ENCODE measurements around the gene WFIKKN1. TPM values are rescaled to one million over a fixed set of nuclear protein-coding genes. Genes with fewer than 3 reads are reported as not detected.

Gene WFIKKN1
- total RNA-seq, 1 experiment from 2014 or later: 12.3 TPM

DNA sequence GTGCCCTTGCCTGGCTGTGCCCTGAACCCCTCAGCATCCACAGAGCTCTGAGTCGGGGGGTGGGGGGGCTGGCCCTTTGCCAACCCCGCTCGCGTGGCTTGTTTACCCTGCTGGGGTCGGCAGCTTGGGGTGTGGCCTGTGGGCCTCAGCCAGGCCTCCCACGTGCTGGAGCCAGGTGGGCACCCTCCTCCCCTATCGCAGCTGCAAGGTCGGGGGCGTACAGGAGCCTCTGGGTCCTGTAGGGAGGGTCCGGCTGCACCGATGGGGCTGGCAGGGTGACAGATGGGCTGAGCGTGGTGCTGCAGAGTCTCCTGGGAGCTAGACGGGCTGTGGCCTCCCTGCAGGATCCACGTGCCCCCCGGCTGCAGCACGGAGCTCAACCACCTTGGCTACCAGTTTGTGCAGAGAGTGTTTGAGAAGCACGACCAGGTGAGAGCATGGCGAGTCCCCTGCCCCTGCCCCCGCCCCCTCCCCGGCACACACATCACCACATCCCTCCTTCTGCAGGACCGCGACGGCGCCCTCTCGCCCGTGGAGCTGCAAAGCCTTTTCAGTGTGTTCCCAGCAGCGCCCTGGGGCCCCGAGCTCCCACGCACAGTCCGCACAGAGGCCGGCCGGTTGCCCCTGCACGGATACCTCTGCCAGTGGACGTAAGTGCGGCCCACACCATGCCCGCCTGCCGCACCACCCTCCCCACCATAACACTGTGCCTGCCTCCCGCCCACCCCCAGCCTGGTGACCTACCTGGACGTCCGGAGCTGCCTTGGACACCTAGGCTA, 40.8 kb downstream of the WFIKKN1 start:
- Mint-ChIP-seq H3K36me3 (peaks cover 11% of the 10 kb centered on the region), H3K9me3 (no peaks in the 10 kb centered on the region), H3K27ac (no peak overlapping the region), H3K4me3 (no peak overlapping the region), H3K27me3 (ENCODE audit: low read depth) (no peaks in the 10 kb centered on the region), H3K4me1 (peaks cover 7% of the 10 kb centered on the region)
- CTCF ChIA-PET: interaction anchor here (0.7 to 1.4 kb wide), 2 partner anchors 11 to 23 kb away, joined by 3 to 4 read pairs; no protein-coding TSS in a partner anchor
- no peak for ATAC-seq
- TF ChIP-seq ZNF416 (CRISPR knock-in tag; IDR thresholded peaks at IDR 0.05) (no peak), ATF1 (CRISPR knock-in tag; IDR thresholded peaks at IDR 0.05) (no peak), ZNF138 (CRISPR knock-in tag; conservative IDR thresholded peaks at IDR 0.05) (no peak), SP1 (CRISPR knock-in tag; conservative IDR thresholded peaks at IDR 0.05) (no peak), RORB (CRISPR knock-in tag; IDR thresholded peaks at IDR 0.05) (no peak), FOXP1 (CRISPR knock-in tag; IDR thresholded peaks at IDR 0.05; ENCODE audit: borderline replicate concordance) (no peak), NFE2L1 (CRISPR knock-in tag; IDR thresholded peaks at IDR 0.05) (no peak), NR3C1 (CRISPR knock-in tag; conservative IDR thresholded peaks at IDR 0.05; ENCODE audit: low read depth) (no peak), JAZF1 (CRISPR knock-in tag; IDR thresholded peaks at IDR 0.05) (no peak)
- TF ChIP-seq, protein P1, sequence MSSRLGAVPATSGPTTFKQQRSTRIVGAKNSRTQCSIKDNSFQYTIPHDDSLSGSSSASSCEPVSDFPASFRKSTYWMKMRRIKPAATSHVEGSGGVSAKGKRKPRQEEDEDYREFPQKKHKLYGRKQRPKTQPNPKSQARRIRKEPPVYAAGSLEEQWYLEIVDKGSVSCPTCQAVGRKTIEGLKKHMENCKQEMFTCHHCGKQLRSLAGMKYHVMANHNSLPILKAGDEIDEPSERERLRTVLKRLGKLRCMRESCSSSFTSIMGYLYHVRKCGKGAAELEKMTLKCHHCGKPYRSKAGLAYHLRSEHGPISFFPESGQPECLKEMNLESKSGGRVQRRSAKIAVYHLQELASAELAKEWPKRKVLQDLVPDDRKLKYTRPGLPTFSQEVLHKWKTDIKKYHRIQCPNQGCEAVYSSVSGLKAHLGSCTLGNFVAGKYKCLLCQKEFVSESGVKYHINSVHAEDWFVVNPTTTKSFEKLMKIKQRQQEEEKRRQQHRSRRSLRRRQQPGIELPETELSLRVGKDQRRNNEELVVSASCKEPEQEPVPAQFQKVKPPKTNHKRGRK (CRISPR knock-in tag; IDR thresholded peaks at IDR 0.05; ENCODE audit: borderline replicate concordance): no peak
- TF ChIP-seq, protein P2, sequence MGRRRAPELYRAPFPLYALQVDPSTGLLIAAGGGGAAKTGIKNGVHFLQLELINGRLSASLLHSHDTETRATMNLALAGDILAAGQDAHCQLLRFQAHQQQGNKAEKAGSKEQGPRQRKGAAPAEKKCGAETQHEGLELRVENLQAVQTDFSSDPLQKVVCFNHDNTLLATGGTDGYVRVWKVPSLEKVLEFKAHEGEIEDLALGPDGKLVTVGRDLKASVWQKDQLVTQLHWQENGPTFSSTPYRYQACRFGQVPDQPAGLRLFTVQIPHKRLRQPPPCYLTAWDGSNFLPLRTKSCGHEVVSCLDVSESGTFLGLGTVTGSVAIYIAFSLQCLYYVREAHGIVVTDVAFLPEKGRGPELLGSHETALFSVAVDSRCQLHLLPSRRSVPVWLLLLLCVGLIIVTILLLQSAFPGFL (CRISPR knock-in tag; IDR thresholded peaks at IDR 0.05; ENCODE audit: borderline replicate concordance): no peak
- TF ChIP-seq, protein P3, sequence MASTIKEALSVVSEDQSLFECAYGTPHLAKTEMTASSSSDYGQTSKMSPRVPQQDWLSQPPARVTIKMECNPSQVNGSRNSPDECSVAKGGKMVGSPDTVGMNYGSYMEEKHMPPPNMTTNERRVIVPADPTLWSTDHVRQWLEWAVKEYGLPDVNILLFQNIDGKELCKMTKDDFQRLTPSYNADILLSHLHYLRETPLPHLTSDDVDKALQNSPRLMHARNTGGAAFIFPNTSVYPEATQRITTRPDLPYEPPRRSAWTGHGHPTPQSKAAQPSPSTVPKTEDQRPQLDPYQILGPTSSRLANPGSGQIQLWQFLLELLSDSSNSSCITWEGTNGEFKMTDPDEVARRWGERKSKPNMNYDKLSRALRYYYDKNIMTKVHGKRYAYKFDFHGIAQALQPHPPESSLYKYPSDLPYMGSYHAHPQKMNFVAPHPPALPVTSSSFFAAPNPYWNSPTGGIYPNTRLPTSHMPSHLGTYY (CRISPR knock-in tag; IDR thresholded peaks at IDR 0.05): no peak
- TF ChIP-seq, protein P4, sequence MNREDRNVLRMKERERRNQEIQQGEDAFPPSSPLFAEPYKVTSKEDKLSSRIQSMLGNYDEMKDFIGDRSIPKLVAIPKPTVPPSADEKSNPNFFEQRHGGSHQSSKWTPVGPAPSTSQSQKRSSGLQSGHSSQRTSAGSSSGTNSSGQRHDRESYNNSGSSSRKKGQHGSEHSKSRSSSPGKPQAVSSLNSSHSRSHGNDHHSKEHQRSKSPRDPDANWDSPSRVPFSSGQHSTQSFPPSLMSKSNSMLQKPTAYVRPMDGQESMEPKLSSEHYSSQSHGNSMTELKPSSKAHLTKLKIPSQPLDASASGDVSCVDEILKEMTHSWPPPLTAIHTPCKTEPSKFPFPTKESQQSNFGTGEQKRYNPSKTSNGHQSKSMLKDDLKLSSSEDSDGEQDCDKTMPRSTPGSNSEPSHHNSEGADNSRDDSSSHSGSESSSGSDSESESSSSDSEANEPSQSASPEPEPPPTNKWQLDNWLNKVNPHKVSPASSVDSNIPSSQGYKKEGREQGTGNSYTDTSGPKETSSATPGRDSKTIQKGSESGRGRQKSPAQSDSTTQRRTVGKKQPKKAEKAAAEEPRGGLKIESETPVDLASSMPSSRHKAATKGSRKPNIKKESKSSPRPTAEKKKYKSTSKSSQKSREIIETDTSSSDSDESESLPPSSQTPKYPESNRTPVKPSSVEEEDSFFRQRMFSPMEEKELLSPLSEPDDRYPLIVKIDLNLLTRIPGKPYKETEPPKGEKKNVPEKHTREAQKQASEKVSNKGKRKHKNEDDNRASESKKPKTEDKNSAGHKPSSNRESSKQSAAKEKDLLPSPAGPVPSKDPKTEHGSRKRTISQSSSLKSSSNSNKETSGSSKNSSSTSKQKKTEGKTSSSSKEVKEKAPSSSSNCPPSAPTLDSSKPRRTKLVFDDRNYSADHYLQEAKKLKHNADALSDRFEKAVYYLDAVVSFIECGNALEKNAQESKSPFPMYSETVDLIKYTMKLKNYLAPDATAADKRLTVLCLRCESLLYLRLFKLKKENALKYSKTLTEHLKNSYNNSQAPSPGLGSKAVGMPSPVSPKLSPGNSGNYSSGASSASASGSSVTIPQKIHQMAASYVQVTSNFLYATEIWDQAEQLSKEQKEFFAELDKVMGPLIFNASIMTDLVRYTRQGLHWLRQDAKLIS (CRISPR knock-in tag; IDR thresholded peaks at IDR 0.05; ENCODE audit: borderline replicate concordance): no peak
- TF ChIP-seq, protein P5, sequence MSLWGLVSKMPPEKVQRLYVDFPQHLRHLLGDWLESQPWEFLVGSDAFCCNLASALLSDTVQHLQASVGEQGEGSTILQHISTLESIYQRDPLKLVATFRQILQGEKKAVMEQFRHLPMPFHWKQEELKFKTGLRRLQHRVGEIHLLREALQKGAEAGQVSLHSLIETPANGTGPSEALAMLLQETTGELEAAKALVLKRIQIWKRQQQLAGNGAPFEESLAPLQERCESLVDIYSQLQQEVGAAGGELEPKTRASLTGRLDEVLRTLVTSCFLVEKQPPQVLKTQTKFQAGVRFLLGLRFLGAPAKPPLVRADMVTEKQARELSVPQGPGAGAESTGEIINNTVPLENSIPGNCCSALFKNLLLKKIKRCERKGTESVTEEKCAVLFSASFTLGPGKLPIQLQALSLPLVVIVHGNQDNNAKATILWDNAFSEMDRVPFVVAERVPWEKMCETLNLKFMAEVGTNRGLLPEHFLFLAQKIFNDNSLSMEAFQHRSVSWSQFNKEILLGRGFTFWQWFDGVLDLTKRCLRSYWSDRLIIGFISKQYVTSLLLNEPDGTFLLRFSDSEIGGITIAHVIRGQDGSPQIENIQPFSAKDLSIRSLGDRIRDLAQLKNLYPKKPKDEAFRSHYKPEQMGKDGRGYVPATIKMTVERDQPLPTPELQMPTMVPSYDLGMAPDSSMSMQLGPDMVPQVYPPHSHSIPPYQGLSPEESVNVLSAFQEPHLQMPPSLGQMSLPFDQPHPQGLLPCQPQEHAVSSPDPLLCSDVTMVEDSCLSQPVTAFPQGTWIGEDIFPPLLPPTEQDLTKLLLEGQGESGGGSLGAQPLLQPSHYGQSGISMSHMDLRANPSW (CRISPR knock-in tag; conservative IDR thresholded peaks at IDR 0.05; ENCODE audit: low read depth): no peak
- POLR2A ChIA-PET: no interaction called here
- DNase-seq (ENCODE audit: low spot score): no peak
